ENCODE data around the gene FA2H.

Gene FA2H

GRCh38 chr16:74721716-74722115 lies 52.9 kb downstream of the FA2H start:
- no peak for DNase-seq (ENCODE audit: low spot score)

- no peak for DNase-seq (ENCODE audit: low spot score)
Observed at GRCh38 chr16:74720579-74720978, 54.0 kb downstream of the FA2H start.

GRCh38 chr16:74718741-74719610 lies 55.6 kb downstream of the FA2H start:
- DNase-seq (ENCODE audit: low spot score): no peak

- no peak for DNase-seq (ENCODE audit: low spot score)
Observed at GRCh38 chr16:74718140-74718539, 56.5 kb downstream of the FA2H start.

- DNase-seq (ENCODE audit: low spot score): no peak
Observed at GRCh38 chr16:74717367-74717766, 57.3 kb downstream of the FA2H start.

GRCh38 chr16:74716355-74716754 lies 58.3 kb downstream of the FA2H start:
- no peak for DNase-seq (ENCODE audit: low spot score)

- DNase-seq (ENCODE audit: low spot score): no peak
Observed at GRCh38 chr16:74713876-74714275, 60.7 kb downstream of the FA2H start.

GRCh38 chr16:74713325-74713724 lies 61.3 kb downstream of the FA2H start:
- DNase-seq (ENCODE audit: low spot score): no peak

GRCh38 chr16:74711938-74712337 lies 62.7 kb downstream of the FA2H start:
- no peak for DNase-seq (ENCODE audit: low spot score)

- no peak for DNase-seq (ENCODE audit: low spot score)
Observed at GRCh38 chr16:74710401-74710800, 64.2 kb downstream of the FA2H start.

GRCh38 chr16:74709441-74709877 lies 65.2 kb downstream of the FA2H start:
- DNase-seq (ENCODE audit: low spot score): peak; percentile 83

- peak; percentile 51 for DNase-seq (ENCODE audit: low spot score)
Observed at GRCh38 chr16:74700438-74701225, 74.0 kb downstream of the FA2H start, which contains the start of gene MLKL. TSS of gene MLKL (minus strand) at chr16:74700862. CDS start at chr16:74695757, 5,105 bp downstream.

GRCh38 chr16:74700116-74700437 lies 74.5 kb downstream of the FA2H start:
- DNase-seq (ENCODE audit: low spot score): peak; percentile 31

GRCh38 chr16:74699666-74700065 lies 75.0 kb downstream of the FA2H start:
- DNase-seq (ENCODE audit: low spot score): peak; percentile 8

- DNase-seq (ENCODE audit: low spot score): peak; percentile 48
Observed at GRCh38 chr16:74698222-74698621, 76.4 kb downstream of the FA2H start.

- DNase-seq (ENCODE audit: low spot score): peak; percentile 88
Observed at GRCh38 chr16:74695450-74696422, 78.9 kb downstream of the FA2H start.

- DNase-seq (ENCODE audit: low spot score): no peak
Observed at GRCh38 chr16:74691093-74691855, 83.3 kb downstream of the FA2H start.

GRCh38 chr16:74682556-74682955 lies 92.1 kb downstream of the FA2H start:
- DNase-seq (ENCODE audit: low spot score): no peak

GRCh38 chr16:74680681-74681080 lies 93.9 kb downstream of the FA2H start:
- no peak for DNase-seq (ENCODE audit: low spot score)

- no peak for DNase-seq (ENCODE audit: low spot score)
Observed at GRCh38 chr16:74679983-74680382, 94.6 kb downstream of the FA2H start.

- DNase-seq (ENCODE audit: low spot score): no peak
Observed at GRCh38 chr16:74677868-74678267, 96.8 kb downstream of the FA2H start.
